HG03175 (cell line): Measurements from ENCODE around the gene PTPRJ.

Experiments used
- ATAC-seq: cut with Tn5 transposase; IDR thresholded peaks from one replicate; pipeline ENCODE4 v1.9.1; 2021; ENCODE audit warnings: mild to moderate bottlenecking, moderate library complexity; ENCODE audit not compliant: unreplicated experiment

The PTPRJ gene

DNA sequence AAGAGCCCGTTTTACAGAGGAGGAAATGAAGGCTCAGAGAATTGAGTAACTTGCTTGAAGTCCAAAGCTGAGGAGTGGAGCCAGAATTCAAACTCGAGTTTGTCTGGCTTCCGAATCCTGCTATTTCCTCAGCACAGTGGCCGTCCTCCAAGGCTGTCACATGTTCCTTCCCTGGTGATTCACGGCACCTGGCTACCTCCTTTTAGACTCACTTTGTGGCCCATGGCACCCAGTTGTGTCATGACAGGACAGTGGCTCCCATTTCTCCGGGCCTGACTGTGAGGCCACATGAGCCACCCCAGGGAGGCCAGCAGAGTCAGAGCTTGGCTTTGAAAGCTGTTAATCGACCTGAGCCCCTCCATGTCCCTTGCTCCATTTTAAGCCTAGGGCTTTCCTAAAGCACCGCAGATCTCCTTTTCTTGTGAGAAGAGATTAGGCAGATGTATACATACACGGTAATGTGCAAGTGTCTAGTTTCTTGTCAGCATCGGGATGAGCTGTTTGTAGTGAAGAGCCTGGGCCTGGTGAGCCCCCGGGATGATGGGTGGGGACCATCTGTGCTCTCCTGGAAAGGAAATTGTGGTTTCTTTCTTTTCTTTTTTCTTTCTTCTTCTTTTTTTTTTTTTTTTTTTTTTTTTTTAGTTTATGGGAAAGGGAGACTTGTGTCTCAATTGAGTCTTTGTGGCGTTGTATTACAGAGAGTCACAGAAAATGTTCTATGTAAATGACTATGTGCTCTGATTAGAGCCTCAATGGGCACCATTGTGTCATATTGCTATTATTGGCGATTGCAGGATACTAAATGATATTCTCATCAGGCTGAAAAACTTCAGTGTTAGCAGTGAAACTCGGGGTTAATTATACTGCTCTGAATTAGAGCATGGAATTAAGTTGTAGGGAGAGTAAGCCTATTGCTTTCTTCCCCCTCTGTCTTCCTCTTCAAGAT is 54.8 kb downstream of the PTPRJ start:
- no peak for ATAC-seq

GRCh38 chr11:48036011-48036410 is 55.7 kb downstream of the PTPRJ start:
- no peak for ATAC-seq

GRCh38 chr11:48036466-48036865 is 56.1 kb downstream of the PTPRJ start:
- no peak for ATAC-seq

DNA sequence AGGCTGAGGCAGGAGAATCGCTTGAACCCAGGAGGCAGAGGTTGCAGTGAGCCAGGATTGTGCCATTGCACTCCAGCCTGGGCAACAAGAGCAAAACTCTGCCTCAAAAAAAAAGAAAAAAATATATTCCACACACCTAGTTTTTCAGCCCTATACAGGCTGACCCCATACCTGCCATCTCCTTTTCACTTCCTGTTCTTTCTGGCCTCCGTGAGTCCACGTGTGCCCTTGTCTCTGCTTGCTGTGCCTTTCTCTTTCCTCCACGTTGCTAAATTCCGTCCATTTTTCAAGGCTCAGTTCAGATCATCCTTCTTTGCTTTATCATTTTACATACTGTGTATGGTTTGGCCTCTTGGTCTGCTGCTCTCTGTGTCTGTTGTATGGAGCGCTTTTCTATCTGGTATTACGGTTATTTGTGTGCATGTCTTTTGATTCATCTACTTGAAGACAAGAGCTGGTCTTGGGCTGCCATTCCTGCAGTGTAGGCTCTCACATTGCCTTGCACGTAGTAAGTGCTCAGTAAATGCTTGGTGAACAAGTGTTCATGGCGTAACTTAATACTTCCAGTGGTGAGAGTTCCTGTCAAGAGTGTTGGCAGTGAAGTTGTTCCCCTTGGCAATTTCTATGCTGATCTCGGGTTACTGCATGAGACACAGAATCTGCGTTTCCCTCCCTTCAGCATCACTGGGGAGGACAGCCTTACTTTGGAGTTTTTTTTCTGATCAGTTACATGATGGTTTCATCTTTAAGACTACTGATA is 57.5 kb downstream of the PTPRJ start:
- no peak for ATAC-seq

GRCh38 chr11:48040830-48041444 is 60.6 kb downstream of the PTPRJ start:
- no peak for ATAC-seq

DNA sequence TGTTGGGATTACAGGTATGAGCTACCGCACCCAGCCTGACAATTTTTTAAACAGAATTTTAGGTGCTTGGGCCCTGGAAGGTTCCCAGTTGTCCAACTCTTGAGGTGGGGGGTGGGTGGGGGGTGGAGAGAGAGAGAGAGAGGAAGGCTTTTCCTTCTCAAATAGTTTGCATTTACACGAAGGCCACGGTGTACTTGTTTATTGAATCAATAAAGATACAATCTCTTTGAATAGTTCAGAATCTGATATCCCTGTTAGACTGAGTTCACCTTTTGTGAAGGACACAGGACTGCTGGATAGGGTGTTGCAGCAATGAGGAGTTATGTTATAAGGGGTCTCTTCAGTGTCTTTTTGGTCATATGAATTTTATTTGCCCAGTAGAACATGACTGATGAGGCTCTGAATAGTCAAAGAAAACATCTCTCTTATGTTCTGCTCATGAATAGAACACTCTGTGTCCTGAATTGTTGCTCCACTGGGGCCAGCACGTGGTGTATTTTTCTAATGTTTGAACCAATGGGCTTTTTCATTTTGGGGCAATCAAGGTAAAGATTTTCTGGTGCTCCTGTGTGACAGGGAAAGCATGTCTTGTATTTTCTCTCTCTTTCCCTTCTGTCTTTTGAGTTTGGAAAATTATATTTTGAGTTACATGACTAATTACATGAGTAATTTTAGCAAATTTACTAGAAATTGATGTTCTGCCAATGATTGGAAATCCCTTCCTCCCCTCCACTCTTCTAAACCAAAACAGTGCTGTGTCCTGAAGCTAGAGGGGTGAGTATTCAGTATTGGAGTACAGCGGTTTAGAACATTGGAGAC is 61.7 kb downstream of the PTPRJ start:
- ATAC-seq, result no peak

- no peak for ATAC-seq
These were observed 63.0 kb downstream of the PTPRJ start for GRCh38 chr11:48043111-48043990.

- ATAC-seq, result no peak
These were observed 63.7 kb downstream of the PTPRJ start for GRCh38 chr11:48043991-48044512.

GRCh38 chr11:48044577-48044976 is 64.2 kb downstream of the PTPRJ start:
- ATAC-seq, result no peak

GRCh38 chr11:48045536-48045935 is 65.2 kb downstream of the PTPRJ start:
- ATAC-seq, result no peak

GRCh38 chr11:48047616-48048015 is 67.3 kb downstream of the PTPRJ start:
- no peak for ATAC-seq

DNA sequence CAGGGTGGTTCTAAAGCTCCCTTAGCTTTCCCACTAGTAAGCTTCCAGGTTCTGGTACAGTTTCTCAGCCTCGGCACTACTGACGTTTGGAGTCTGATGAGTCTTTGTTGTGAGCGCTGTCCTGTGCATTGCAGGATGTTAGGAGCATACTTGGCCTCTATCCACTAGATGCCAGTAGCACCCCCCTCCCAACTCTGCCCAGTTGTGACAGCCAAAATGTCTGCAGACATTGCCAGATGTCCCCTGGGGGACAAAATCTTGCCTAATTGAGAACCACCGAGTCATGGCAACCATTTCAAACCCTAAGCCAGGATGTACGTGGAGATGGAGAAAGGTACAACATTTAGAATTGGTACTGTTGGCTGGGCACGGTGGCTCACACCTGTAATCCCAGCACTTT is 68.7 kb downstream of the PTPRJ start:
- no peak for ATAC-seq

DNA sequence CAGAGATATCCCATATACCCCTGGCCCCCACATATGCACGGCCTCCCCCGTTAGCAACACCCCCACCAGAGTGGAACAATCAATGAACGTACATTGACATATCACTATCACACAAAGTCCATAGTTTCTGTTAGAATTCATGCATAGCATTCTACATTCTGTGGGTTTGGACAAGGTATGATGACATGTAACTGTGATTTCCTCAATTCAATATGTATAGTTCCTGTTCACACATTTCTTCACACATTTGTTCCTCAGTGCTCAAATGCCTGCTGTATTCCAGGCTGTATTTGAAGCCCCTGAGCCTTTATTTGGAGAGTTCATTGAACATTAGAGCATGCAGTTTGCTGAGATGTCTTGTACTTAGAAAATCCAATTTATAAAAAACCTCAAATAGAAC is 69.9 kb downstream of the PTPRJ start:
- no peak for ATAC-seq

DNA sequence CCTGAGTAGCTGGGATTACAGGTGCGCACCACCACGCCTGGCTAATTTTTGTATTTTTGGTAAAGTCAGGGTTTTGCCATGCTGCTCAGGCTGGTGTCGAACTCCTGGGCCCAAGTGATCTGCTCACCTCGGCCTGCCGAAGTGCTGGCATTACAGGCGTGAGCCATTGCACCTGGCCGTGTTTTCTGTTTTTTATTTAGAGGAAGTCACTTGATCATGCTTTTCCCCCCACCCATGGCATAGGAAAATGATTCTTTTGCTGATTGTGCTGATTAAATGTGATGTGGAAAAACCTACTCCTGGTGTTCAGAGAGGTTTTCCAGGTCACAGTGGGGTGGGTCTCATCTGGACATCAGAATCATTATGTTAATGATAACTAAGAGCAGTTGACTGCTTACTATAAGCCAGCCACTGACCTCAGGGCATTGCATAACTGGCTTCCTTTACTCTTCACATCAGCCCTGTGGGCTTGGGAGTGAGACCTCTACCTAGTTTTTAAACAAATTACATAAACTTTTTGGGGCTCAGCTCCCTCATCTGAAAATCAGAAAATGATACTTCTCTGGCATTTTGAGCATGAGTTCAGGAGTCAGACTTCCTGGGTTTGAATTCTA is 71.0 kb downstream of the PTPRJ start:
- ATAC-seq, result no peak

DNA sequence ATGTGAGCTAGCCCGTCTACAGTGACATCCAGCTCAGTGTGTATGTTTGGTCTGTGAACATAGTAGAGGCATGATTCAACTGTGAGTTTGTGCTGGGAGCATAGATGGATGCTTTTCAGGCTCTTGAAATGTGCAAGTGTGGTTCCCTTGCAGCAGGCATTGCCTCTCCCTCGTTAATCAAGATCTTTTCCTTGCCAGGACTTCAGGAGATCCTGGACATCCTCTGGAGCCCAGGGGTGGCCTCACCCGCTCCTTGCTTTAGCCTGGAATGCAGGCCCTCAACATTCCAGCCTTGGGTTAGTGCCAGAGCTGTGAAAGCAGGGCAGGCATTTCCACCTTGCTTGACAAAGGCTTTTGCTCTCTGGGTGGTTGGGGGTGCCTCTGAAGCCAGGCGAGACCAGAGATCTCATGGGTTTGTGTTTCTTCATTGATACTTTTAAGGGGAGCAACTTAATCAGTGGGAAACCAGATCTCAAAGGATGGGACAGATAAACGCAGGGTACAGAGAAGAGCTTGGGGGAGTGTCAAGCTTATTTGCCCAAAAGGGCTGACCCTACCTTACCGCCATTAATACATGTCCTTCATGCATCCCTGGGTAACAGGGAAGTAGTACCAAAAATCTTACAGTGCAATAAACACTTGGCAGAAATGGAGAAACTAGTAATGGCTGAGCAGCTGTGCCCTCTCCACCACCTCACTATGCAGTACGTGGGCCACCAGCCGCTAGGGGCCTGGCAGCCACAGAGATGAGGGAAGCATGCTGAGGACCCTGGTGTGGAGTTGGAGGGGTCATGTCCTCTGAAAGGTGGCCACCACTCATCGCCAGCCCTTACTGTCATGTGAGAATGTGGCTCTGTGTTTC is 72.1 kb downstream of the PTPRJ start:
- no peak for ATAC-seq

DNA sequence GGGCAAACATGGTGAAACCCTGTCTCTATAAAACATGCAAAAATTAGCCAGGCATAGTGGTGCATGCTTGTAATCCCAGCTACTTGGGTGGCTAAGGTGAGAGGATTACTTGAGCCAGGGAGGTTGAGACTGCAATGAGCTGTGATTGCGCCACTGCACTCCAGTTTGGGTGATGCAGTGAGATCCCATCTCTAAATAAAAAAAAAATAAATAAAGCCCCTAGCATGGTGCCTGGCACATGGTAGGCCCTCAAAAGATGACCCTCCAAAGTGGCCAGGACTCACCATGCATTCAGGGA is 74.6 kb downstream of the PTPRJ start:
- no peak for ATAC-seq

GRCh38 chr11:48055292-48056132 is 75.2 kb downstream of the PTPRJ start:
- no peak for ATAC-seq
